Measurements from ENCODE around the gene ADCY5.

- TF ChIP-seq POLR2AphosphoS5 (IDR thresholded peaks at IDR 0.05), result no peak
- no peak for TF ChIP-seq CTCF (IDR thresholded peaks at IDR 0.05)
Observed at GRCh38 chr3:123424999-123425712, 23.7 kb downstream of the ADCY5 start.

Measured in prostate gland (tissue), 2 donors.